HK-2 (cell line): ENCODE data around the gene TOMM70.
"Not testable (repeated sequence)": the region's sequence is repeated elsewhere in the genome, so short reads cannot be mapped to it uniquely, and the experiment has no call there.

Experiments
- DNase-seq: peaks from one replicate; pipeline ENCODE4 v3.0.0-alpha.2; 2018; ENCODE audit not compliant: unreplicated experiment

The TOMM70 gene

GRCh38 chr3:100364421-100364820, 36.5 kb downstream of the TOMM70 start:
- DNase-seq, result no peak

- no peak for DNase-seq
These were observed 39.0 kb downstream of the TOMM70 start for GRCh38 chr3:100361897-100362296.

- no peak for DNase-seq
These were observed 40.0 kb downstream of the TOMM70 start for GRCh38 chr3:100360757-100361496.

- no peak for DNase-seq
These were observed 41.9 kb downstream of the TOMM70 start for GRCh38 chr3:100359035-100359434.

GRCh38 chr3:100358413-100358812, 42.5 kb downstream of the TOMM70 start:
- no peak for DNase-seq

- DNase-seq, result no peak
These were observed 46.0 kb downstream of the TOMM70 start for GRCh38 chr3:100354850-100355249.

GRCh38 chr3:100352296-100353231, 48.3 kb downstream of the TOMM70 start:
- DNase-seq, result peak; percentile 35

- DNase-seq, result not testable (repeated sequence)
These were observed 49.1 kb downstream of the TOMM70 start for GRCh38 chr3:100351770-100352169.

GRCh38 chr3:100348727-100349126, 52.2 kb downstream of the TOMM70 start:
- no peak for DNase-seq

- no peak for DNase-seq
These were observed 60.4 kb downstream of the TOMM70 start for GRCh38 chr3:100340527-100340926.

- DNase-seq, result no peak
These were observed 61.1 kb downstream of the TOMM70 start for GRCh38 chr3:100339786-100340185.

- DNase-seq, result no peak
These were observed 62.0 kb downstream of the TOMM70 start for GRCh38 chr3:100338911-100339310.

- not testable (repeated sequence) for DNase-seq
These were observed 64.7 kb downstream of the TOMM70 start for GRCh38 chr3:100336229-100336628.

- DNase-seq, result peak; percentile 53
These were observed 65.5 kb downstream of the TOMM70 start for GRCh38 chr3:100335434-100335833.

- DNase-seq, result peak; percentile 91
These were observed 66.2 kb downstream of the TOMM70 start, which contains the start of gene NIT2 for GRCh38 chr3:100334488-100335351. Gene NIT2 (plus strand): TSS chr3:100334757. CDS start chr3:100334792, 35 bp downstream.

GRCh38 chr3:100333970-100334487, 66.9 kb downstream of the TOMM70 start:
- DNase-seq, result no peak

- DNase-seq, result no peak
These were observed 67.8 kb downstream of the TOMM70 start for GRCh38 chr3:100333051-100333450.

- no peak for DNase-seq
These were observed 69.2 kb downstream of the TOMM70 start for GRCh38 chr3:100331660-100332059.

- DNase-seq, result no peak
These were observed 70.2 kb downstream of the TOMM70 start for GRCh38 chr3:100330651-100331050.

- no peak for DNase-seq
These were observed 70.9 kb downstream of the TOMM70 start for GRCh38 chr3:100329800-100330489.

- DNase-seq, result not testable (repeated sequence)
These were observed 73.5 kb downstream of the TOMM70 start for GRCh38 chr3:100327377-100327776.
